Pons (tissue), 1 donor: ENCODE data around the gene RBCK1.
A peak's percentile ranks its signal among the peaks of the same experiment; 100 is the strongest.

Source experiments
- DNase-seq: peaks from one replicate; pipeline ENCODE4 v3.0.0-alpha.2; 2016; ENCODE audit warnings: low spot score

The RBCK1 gene

DNA sequence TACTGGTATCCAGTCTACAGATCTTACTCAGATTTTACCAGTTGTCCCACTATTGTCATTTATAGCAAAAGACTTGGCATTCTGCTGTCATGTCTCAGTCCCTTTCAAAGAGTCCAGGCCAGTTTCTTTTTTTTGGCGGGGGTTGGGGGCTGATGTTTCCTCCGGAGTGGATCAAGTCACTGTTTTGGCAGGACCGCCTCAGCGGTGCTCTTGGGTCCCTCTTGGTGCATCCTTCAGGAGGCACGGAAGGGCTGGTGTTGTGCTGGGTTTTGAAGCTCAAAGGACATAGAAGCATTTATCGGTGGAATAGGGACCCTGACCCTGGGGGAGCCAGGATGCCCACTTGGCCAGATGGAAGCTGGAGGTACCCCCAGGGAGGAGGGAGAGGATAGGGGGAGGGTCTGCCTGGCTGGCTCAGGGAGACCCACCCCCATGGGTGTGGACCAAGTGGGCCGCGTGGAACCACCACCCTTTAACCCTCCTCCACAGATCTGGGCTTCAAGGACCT is 10.8 kb downstream of the RBCK1 start:
- no peak for DNase-seq

DNA sequence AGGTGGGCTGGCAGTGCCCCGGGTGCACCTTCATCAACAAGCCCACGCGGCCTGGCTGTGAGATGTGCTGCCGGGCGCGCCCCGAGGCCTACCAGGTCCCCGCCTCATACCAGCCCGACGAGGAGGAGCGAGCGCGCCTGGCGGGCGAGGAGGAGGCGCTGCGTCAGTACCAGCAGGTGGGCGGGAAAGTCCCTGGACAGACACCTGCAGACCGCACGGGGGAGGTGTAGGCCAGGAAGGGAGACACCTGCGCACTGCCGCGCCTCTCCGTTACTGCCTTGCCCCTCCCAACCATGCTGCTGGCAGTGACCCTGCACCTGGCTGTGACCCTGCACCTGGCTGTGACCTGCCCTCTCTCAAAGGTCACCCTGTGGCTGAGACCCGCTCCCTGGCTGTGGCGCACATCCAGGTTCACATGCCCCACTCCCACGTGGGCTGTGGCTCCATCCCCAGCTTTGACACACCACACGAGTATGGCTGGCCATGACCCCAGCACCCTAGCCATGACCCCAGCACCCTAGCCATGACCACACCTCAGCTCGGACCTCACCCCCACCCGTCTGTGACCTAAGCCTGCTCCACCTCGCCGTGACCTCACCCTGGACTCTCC is 11.6 kb downstream of the RBCK1 start:
- no peak for DNase-seq

DNA sequence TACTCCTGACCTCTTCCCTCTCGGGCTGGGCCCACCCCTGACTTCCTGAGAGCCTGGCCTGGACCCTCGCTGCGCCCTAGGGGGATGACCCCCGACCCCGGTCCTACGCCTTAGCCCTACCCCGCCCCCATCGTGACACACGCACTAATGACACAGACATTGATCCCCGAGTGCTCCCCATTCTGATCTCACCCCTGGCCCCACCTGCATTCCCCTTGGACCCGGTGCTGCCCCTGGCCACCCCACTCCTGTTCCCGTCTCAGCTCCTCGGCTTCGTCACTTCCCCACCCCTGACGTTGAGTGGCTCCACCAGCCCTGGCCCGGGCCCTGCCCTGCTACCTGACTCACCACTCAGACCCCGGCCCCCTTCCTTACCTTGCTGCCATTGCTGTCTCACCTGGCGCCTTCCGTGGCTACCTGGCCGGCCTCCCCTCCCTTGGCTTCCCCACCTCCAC is 12.1 kb downstream of the RBCK1 start:
- no peak for DNase-seq

DNA sequence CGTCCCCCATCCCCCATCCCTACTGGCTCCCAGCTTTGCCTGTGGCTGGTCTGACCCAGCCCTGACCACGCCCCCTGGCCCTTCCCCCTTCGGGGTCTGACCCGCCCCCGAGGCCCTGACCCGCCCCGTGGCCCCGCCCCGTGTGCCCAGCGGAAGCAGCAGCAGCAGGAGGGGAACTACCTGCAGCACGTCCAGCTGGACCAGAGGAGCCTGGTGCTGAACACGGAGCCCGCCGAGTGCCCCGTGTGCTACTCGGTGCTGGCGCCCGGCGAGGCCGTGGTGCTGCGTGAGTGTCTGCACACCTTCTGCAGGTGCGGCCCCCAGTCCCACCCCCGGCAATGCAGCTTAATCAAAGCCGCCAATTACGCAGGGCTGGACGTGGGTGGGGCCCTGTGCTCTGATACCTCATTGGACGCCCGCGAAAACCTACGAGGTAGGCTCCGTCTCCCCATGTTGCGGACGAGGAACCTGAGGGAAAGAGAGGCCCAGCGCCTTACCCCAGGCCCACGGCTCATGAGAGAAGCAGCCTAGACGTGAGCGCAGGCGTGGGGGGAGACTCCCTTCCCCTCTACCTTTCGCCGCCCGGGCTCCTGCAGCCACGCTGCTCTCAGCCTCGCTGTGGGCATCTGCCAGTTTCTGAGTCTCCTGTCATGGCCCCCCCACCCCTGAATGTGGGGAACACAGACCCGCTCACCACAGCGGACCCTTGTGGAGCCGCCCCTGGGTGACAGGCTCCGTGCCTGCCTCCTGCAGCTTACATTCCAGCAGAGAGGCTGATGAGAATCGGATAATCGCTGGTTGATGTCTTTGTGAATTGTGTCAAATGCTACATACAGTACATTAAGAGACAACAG is 12.8 kb downstream of the RBCK1 start:
- no peak for DNase-seq

DNA sequence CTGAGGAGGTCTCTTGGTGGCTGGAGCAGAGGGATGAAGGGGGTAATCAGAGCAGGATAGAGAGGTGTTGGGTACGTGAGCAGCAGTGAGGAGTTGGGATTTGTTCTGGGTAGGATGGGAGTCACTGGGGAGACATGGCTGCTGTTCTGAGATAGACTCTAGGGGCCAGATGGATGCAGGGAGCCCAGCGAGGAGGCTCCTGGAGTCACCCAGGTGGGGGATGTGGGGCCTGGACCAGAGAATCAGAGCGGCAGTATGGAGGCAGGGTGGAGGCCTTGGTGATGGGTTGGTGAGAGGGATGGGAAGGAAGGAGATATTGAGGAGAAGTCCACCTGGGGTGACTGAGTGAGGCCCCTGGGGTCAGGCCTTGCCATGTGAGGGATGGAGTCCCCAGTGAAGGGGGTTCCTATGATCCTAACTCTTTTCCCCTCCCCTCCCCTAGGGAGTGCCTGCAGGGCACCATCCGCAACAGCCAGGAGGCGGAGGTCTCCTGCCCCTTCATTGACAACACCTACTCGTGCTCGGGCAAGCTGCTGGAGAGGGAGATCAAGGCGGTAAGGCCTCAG is 13.7 kb downstream of the RBCK1 start:
- no peak for DNase-seq

DNA sequence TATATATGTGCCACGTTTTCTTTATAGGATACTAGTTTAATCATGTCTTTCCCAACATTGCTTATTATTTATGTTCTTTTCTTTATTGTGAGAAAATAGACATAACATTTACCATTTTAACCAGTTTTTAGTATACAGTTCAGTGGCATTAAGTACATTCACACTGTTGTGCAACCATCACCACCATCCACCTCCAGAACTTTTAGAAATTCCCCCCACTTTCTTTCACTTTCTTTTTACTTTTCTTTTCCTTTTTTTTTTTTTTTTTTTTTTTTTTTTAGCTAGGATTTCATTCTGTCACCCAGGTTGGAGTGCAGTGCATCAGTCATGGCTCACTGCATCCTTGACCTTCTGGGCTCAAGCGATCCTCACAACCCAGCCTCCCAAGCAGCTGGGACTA is 18.5 kb downstream of the RBCK1 start:
- DNase-seq: no peak

DNA sequence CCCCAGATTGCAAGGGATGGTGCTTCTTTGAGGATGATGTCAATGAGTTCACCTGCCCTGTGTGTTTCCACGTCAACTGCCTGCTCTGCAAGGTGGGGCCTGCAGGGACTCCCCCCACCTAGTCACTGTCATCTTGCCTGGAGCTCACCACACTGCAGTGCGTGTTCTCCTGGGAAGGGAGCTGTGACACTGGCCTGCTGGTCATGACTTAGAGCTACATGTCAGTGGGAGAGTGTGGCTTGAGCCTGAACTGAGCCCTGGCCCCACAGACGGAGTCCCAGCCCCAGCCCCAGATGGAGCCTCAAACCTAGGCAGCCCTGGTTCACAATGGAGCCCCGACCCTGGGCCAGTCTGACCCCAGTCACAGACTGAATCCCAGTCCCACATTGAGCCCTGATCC is 19.3 kb downstream of the RBCK1 start:
- no peak for DNase-seq

DNA sequence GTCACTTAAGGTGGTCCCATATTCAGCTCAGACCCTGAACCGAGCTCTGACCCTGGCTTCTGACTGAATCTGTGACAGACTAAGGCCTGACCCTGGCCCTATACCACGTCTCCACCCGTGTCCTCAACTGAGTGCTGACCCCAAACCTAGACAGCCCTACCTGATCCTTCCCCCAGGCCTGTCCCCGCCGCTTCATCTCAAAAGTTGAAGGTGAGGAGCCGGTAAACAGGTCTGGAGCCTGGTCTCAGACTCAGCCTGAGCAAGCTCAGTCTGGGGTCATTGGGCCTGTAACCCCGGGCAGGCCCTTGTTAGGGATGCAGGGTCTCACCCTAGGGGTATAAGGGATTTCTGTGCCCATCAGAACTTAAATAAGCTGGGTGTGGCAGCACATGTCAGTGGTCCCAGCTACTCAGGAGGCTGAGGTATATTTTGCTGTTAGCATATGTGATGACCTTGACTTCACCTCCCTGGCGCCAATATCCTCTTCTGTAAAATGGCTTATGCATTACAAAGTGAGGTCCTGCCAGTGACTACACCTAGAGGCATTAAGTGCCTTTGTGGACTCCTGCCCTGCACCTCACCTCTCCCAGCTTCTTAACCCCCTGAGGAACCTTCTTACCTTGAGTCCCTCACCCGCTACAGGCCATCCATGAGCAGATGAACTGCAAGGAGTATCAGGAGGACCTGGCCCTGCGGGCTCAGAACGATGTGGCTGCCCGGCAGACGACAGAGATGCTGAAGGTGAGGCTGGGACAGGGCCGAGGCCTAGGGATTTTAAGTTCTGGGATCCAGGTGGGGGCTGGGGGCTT is 20.0 kb downstream of the RBCK1 start:
- DNase-seq: no peak

DNA sequence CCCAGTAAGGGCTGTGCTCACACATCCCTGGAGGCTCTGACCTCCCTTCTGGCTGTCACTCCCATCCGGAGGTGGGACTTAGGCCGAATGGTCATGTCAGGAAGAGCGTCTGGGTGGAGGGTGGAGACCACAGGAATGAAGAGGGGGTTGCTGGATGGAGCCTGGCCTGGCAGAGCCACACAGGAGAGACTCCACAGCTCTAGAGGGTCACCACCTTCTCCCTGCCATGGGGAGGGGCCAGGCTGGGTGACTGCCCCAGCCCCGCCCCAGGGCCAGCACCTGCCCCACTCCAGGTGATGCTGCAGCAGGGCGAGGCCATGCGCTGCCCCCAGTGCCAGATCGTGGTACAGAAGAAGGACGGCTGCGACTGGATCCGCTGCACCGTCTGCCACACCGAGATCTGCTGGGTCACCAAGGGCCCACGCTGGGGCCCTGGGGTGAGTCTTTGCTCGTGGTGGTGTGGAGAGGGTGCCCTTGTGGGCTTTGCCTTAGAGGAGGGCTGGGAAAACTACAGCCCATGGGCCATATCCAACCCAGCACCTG is 20.6 kb downstream of the RBCK1 start:
- no peak for DNase-seq

DNA sequence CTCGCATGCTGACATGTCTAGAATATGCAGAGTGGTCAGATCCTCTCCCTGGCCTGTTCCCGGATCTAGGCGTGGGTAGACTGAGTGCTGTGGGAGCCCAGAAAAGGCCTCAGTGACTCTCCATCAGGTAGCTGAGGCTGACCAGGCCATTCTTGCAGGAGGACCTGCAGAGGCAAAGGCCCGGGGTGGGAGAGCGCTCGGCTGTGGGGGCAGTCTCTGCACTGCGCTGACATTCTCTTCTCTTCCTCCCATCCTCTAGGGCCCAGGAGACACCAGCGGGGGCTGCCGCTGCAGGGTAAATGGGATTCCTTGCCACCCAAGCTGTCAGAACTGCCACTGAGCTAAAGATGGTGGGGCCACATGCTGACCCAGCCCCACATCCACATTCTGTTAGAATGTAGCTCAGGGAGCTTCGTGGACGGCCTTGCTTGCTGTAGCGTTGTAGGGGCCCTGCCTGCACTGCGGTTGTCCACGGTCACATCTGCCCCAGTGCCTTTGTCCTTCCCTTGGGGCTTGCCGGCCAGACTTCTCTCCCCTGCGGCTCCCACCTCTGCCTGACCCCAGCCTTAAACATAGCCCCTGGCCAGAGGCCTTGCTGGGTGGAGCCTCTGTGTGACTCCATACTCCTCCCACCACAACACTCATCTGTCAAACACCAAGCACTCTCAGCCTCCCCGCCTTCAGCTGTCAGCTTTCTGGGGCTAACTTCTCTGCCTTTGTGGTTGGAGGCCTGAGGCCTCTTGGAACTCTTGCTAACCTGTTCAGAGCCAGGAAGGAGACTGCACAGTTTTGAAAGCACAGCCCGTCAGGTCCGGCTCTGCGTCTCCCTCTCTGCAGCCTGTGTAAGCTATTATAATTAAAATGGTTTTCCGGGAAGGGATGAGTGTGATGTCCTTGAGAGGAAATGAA is 22.2 kb downstream of the RBCK1 start:
- DNase-seq: no peak

DNA sequence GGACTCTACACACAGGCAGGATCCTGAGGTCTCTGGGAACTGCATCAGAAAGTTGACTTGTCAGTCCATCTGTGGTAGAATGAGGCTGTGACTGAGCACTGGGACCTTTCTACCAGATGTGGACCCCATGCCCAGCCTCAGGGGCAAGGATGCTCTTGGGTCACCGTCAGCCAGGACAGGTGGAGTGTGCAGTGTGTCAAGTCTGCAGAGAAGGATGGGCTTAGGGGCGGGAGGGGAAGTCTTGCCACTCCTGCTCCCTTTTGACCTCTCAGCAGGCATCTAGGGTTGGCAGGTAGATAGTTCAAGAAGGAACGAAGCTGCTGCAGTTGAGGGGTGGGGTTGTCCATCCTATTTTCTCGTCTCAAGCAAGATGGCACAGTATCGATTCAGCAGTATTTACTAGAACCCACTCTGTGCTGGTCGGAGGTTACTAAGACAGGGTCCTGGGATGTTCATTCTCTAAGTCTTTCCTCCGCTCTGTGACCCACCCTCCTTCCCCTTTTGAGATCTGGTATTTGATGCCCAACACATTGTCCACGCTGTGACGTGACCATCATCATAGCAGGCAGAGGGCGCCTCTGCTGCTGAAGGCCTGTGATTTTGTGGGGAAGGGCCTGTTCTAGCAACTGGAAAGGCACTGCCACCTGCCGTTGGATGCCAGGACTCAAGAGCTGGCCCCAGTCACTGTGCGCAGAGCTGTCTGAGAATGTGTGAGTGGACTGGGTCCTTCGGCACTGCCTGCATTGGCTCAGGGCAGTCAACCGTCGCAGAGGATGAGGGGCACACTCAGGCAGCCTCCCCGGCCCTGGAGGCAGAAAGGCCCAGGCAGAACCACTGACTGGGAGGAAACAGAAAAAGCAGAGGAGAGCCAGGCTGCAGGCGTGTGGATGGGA is 23.2 kb downstream of the RBCK1 start:
- DNase-seq: peak; percentile 88

DNA sequence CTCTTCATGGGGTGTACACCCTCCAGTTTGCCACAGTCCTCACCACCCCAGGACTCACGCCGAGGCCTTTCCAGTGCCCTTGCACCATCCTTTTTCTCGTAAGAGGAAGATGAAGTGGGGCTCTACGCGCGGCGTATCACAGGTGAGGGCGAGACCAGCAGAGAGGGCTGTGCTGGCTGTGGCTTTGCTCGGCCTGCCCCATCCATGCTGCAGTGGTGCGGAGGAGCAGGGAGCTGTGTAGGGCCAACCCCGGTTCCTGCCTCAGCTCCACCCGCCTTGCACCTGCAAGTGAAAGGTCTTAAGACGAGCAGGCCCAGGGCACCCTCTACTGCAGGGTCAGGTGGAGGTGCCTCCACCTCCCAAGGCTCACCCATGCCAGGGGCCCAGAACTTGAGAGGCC is 24.1 kb downstream of the RBCK1 start:
- DNase-seq: no peak

DNA sequence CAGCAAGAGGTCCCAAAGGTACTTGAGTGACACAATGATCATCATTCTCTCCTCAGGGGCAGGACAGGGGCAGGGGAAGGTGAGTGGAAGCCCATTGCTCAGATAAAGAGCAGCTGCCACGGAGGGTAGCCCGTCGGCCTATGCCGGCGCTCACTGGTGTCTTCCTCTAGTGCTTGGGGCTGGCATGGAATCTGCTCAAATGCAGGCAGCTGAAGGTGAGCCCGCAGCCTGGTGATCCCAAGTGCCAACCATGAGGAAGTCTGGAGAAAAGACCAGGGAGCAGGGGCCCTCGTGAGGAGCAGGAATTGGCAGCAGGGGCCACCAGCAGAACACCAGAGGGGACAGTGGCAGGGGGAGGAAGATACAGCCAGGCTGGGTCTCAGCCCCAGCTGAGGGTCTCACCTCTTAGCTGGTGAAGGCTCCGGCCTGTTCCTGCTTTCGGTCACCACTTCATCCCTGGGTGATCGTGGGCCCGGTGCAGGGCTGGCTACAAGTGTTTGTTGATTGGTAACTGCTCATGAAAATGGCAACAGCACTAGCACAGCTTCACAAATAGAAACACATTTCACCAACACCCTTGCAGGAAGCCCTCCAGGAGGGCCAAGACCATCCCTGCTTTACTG is 24.7 kb downstream of the RBCK1 start:
- DNase-seq: no peak

DNA sequence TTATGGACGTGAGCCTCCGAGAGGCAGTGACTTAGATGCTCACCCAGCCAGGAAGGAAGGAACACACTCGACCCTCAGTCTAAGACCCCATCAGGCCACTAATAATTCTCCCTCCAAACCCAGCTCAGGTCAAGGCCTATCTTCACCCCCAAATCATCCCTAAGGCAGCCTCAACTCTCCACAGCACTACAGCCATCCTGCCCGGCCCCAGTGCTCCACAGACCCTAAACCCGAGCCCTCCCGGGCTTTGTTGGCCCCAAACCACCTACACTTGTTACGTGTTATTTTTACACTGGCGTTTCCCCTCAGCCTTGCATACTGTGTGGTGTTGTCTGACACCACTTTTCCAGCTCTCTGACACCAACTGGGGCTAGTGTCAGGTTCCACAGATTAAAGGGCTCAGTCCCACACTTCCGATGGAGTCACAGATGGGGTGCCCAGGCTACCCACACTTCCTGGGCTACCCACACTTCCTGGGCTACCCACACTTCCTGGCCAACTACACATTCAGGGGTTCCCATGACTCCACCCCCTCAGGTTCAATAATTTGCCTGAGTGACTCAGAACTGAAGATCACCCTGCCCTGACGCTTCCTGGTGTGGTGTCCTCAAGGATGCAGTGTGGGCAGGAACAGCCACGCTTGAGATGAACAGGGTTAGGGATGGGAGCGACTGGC is 25.3 kb downstream of the RBCK1 start:
- DNase-seq: no peak

DNA sequence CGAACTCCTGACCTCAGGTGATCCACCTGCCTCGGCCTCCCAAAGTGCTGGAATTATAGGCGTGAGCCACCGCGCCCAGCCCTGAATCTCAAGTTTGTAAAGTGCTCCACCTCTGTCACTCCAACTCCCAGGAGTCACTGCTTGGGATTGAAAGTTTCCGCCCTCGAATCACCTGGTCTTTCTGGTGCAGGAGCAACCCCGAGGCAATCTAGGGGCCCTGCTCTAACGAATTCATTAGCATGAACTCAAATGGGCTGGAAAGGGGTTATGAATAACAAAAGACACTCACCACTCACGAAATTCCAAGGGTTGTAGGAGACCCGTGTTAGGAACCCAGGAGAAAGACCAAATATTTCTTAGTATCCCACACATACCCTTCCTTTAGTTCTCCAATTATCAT is 26.1 kb downstream of the RBCK1 start:
- no peak for DNase-seq

DNA sequence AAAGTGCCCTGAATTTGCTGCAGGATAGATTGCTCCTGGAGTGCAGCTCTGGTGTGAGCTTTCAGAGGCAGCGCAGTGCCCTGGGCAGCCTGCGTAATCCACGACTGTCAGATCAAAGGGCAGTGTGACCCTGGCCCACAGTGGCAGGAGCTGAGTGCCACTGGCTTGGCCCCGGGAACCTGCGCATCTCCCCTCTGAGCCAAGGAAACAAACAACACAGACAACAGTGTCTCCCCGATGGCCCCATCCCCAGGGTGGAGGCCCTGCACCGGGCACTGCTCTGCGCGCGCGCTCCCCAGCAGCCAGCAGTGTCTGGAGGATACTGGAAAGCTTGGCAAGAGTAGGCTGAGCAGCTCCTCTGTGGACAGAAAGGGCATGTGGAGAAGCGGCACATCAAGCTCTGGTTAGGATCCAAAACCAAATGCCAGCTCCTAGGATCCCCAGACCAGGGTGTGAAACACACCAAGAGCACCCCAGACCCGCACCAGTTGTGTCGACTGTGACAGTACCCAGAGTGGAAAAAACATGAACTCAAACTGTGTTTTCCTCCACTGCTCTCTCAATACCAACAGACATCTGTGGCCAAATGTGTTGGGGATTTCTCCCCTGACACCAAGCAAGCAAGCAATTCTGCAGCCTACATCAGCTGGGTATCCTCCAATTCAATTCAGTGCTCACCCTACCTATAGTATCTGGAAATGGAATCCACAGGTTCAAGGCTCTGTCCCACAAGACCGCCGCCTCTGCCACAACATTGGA is 26.7 kb downstream of the RBCK1 start:
- no peak for DNase-seq

DNA sequence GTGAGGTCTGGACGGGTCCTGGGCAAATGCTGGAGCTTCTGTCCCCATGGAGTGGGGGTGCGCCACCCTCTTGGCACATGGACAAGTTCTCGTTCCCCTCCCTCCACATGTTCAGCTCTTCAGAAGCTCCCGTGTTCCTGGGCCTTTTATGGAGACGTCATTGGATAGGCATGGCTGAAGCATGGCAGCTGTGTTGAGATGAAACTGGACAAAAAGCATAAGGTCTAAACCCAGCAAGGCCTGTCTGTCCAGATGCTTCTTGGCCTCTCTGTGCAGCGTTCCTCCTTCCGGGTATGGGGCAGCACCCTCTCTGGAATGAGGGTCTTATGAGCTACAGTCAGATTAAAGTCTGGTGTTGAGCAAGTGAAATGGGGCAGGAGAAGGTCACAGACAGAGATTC is 27.5 kb downstream of the RBCK1 start:
- DNase-seq: no peak

DNA sequence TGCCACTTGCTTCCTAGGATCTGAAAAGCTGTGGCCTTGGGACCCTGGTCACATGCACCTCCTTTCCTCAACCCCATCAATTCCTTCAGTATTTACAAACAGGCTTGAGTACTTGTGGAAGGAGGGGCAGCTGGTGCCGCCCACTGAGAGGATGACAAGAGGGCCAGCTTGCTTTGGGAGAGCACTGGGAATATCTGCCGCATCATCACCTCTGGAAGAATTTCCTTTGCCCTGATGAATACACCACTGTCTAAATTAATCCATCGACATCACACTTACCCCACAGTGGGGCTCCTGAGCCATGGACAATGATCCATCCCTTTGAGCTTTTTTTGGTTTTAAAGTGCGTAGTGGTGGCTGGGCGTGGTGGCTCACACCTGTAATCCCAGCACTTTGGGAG is 28.4 kb downstream of the RBCK1 start:
- no peak for DNase-seq
